ENCODE data around the gene ERMARD.

ERMARD gene

DNA sequence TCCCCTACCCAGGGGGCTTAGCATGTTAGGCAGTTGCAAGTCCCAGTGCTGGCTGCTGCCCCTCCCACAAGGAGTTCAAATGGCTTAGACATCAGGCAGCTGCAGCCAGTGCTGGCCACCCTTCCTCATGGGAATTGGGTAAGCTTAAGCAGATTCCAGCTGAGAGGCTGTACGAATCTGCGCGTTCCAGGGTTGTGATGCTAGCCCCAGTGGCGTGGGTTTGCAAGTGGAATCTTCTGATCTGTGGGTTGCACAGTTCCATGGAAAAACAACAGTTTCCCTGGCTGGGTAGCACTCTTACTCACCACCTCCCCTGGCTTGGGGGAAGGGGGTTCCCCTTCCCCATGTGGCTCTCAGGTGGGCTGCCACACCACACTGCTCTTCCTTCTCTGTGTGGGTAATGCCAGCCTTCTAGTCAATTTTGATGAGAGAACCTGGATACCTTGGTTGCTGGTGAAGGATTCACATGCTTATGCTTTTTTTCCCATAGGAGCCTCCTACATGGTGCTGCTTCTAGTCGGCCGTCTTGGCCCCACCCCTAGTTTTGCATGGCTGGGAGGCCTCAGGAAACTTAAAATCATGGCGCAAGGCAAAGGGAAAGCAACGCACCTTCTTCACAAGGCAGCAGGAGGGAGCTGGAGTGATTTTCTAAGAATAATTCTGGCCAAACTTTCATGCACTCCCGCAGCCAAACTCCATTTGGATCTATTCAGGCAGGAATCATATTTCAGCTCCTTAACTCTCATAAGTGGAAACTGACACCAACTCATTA, 13.0 kb upstream of the ERMARD start:
- DNase-seq (ENCODE audit: low spot score): no peak
- Histone ChIP-seq H3K27me3 (ENCODE audit: control insufficient read depth in 3 of 3, insufficient read depth in 3 of 3, low read depth in 1 of 3, low read length in 3 of 3) (no peaks in the 10 kb centered on the region), H3K4me3 (ENCODE audit: low read length in 2 of 2) (no peak overlapping the region), H3K18ac (ENCODE audit: low read length) (peak overlapping the region; percentile 57), H3K9me3 (replicated peaks in 1 of 2; ENCODE audit: control insufficient read depth in 2 of 2, insufficient read depth in 1 of 2, low read depth in 1 of 2, low read length in 2 of 2) (no peaks in the 10 kb centered on the region), H4K91ac (ENCODE audit: low read depth, low read length, poor library complexity) (no peak overlapping the region), H2BK12ac (ENCODE audit: low read length) (no peak overlapping the region), H3K23ac (ENCODE audit: low read depth, low read length, poor library complexity) (no peak overlapping the region), H3K4ac (ENCODE audit: low read length) (no peak overlapping the region), H2BK120ac (ENCODE audit: low read depth, low read length) (no peak overlapping the region), H3K79me1 (ENCODE audit: low read depth, low read length) (no peaks in the 10 kb centered on the region), H3K9ac (ENCODE audit: low read depth, low read length, poor library complexity) (no peak overlapping the region), H3K36me3 (replicated peaks in 1 of 2; ENCODE audit: control insufficient read depth in 2 of 2, insufficient read depth in 2 of 2, low read length in 2 of 2) (no peaks in the 10 kb centered on the region), H2BK15ac (ENCODE audit: low read length) (no peak overlapping the region), H2AK5ac (ENCODE audit: low read depth, low read length) (peak overlapping the region; percentile 26), H4K8ac (ENCODE audit: low read depth, low read length) (no peak overlapping the region), H3K4me2 (ENCODE audit: insufficient read depth, low read length, poor library complexity, severe bottlenecking) (no peak overlapping the region), H2BK5ac (ENCODE audit: low read length) (no peak overlapping the region), H3K27ac (replicated peaks; ENCODE audit: low read length) (no peak overlapping the region), H3K4me1 (ENCODE audit: control insufficient read depth in 2 of 2, insufficient read depth in 1 of 2, low read depth in 1 of 2, low read length in 2 of 2) (no peaks in the 10 kb centered on the region), H2AFZ (ENCODE audit: low read length) (no peak overlapping the region), H3K14ac (ENCODE audit: low read length) (no peak overlapping the region)
- WGBS, 2 donors (ENCODE audit: extremely low coverage in 2 of 2, insufficient read length in 2 of 2, insufficient replicate concordance in 1 of 2): no CpG with 5 or more reads among the region's 9 CpGs

- Histone ChIP-seq H3K9me3 (replicated peaks in 1 of 2; ENCODE audit: control insufficient read depth in 2 of 2, insufficient read depth in 1 of 2, low read depth in 1 of 2, low read length in 2 of 2) (no peaks in the 10 kb centered on the region), H3K4me1 (ENCODE audit: control insufficient read depth in 2 of 2, insufficient read depth in 1 of 2, low read depth in 1 of 2, low read length in 2 of 2) (no peaks in the 10 kb centered on the region), H3K36me3 (replicated peaks in 1 of 2; ENCODE audit: control insufficient read depth in 2 of 2, insufficient read depth in 2 of 2, low read length in 2 of 2) (no peaks in the 10 kb centered on the region), H2AFZ (ENCODE audit: low read length) (no peak overlapping the region), H2AK5ac (ENCODE audit: low read depth, low read length) (no peak overlapping the region), H3K79me1 (ENCODE audit: low read depth, low read length) (no peaks in the 10 kb centered on the region), H3K4ac (ENCODE audit: low read length) (no peak overlapping the region), H3K4me2 (ENCODE audit: insufficient read depth, low read length, poor library complexity, severe bottlenecking) (no peak overlapping the region), H2BK5ac (ENCODE audit: low read length) (no peak overlapping the region), H2BK12ac (ENCODE audit: low read length) (no peak overlapping the region), H3K4me3 (ENCODE audit: low read length in 2 of 2) (no peak overlapping the region), H3K23ac (ENCODE audit: low read depth, low read length, poor library complexity) (no peak overlapping the region), H3K27me3 (ENCODE audit: control insufficient read depth in 3 of 3, insufficient read depth in 3 of 3, low read depth in 1 of 3, low read length in 3 of 3) (no peaks in the 10 kb centered on the region), H2BK15ac (ENCODE audit: low read length) (no peak overlapping the region), H4K91ac (ENCODE audit: low read depth, low read length, poor library complexity) (no peak overlapping the region), H3K18ac (ENCODE audit: low read length) (no peak overlapping the region), H3K14ac (ENCODE audit: low read length) (no peak overlapping the region), H4K8ac (ENCODE audit: low read depth, low read length) (no peak overlapping the region), H3K9ac (ENCODE audit: low read depth, low read length, poor library complexity) (no peak overlapping the region), H2BK120ac (ENCODE audit: low read depth, low read length) (no peak overlapping the region), H3K27ac (replicated peaks; ENCODE audit: low read length) (no peak overlapping the region)
- no peak for DNase-seq (ENCODE audit: low spot score)
- no CpG with 5 or more reads among the region's 2 CpGs for WGBS, 2 donors (ENCODE audit: extremely low coverage in 2 of 2, insufficient read length in 2 of 2, insufficient replicate concordance in 1 of 2)
Measured at GRCh38 chr6:169738976-169739529, 12.4 kb upstream of the ERMARD start.

- Histone ChIP-seq H3K79me1 (ENCODE audit: low read depth, low read length) (no peaks in the 10 kb centered on the region), H2AFZ (ENCODE audit: low read length) (no peak overlapping the region), H3K27me3 (ENCODE audit: control insufficient read depth in 3 of 3, insufficient read depth in 3 of 3, low read depth in 1 of 3, low read length in 3 of 3) (no peaks in the 10 kb centered on the region), H2AK5ac (ENCODE audit: low read depth, low read length) (no peak overlapping the region), H2BK5ac (ENCODE audit: low read length) (no peak overlapping the region), H3K4me1 (ENCODE audit: control insufficient read depth in 2 of 2, insufficient read depth in 1 of 2, low read depth in 1 of 2, low read length in 2 of 2) (no peaks in the 10 kb centered on the region), H3K18ac (ENCODE audit: low read length) (no peak overlapping the region), H4K91ac (ENCODE audit: low read depth, low read length, poor library complexity) (no peak overlapping the region), H3K9ac (ENCODE audit: low read depth, low read length, poor library complexity) (no peak overlapping the region), H3K14ac (ENCODE audit: low read length) (no peak overlapping the region), H3K4ac (ENCODE audit: low read length) (no peak overlapping the region), H3K4me2 (ENCODE audit: insufficient read depth, low read length, poor library complexity, severe bottlenecking) (no peak overlapping the region), H3K36me3 (replicated peaks in 1 of 2; ENCODE audit: control insufficient read depth in 2 of 2, insufficient read depth in 2 of 2, low read length in 2 of 2) (no peaks in the 10 kb centered on the region), H3K4me3 (ENCODE audit: low read length in 2 of 2) (no peak overlapping the region), H3K23ac (ENCODE audit: low read depth, low read length, poor library complexity) (no peak overlapping the region), H2BK120ac (ENCODE audit: low read depth, low read length) (no peak overlapping the region), H3K27ac (replicated peaks; ENCODE audit: low read length) (no peak overlapping the region), H2BK15ac (ENCODE audit: low read length) (no peak overlapping the region), H4K8ac (ENCODE audit: low read depth, low read length) (no peak overlapping the region), H3K9me3 (replicated peaks in 1 of 2; ENCODE audit: control insufficient read depth in 2 of 2, insufficient read depth in 1 of 2, low read depth in 1 of 2, low read length in 2 of 2) (peaks cover 0 to 6% of the 10 kb centered on the region in 2 donors), H2BK12ac (ENCODE audit: low read length) (no peak overlapping the region)
- DNase-seq (ENCODE audit: low spot score): no peak
Measured at GRCh38 chr6:169741344-169741743, 10.1 kb upstream of the ERMARD start.

GRCh38 chr6:169745405-169745804, 6.0 kb upstream of the ERMARD start:
- WGBS, 2 donors (ENCODE audit: extremely low coverage in 2 of 2, insufficient read length in 2 of 2, insufficient replicate concordance in 1 of 2): no CpG with 5 or more reads among the region's 3 CpGs
- no peak for DNase-seq (ENCODE audit: low spot score)
- H3K9ac ChIP-seq (ENCODE audit: low read depth, low read length, poor library complexity): no peak overlapping the region
- no peaks in the 10 kb centered on the region for H3K27me3 ChIP-seq (ENCODE audit: control insufficient read depth in 3 of 3, insufficient read depth in 3 of 3, low read depth in 1 of 3, low read length in 3 of 3)
- peaks cover 0 to 3% of the 10 kb centered on the region in 2 donors for H3K4me1 ChIP-seq (ENCODE audit: control insufficient read depth in 2 of 2, insufficient read depth in 1 of 2, low read depth in 1 of 2, low read length in 2 of 2)
- H2AK5ac ChIP-seq (ENCODE audit: low read depth, low read length): no peak overlapping the region
- no peak overlapping the region for H3K14ac ChIP-seq (ENCODE audit: low read length)
- no peak overlapping the region for H3K4me3 ChIP-seq (ENCODE audit: low read length in 2 of 2)
- H3K9me3 ChIP-seq (replicated peaks in 1 of 2; ENCODE audit: control insufficient read depth in 2 of 2, insufficient read depth in 1 of 2, low read depth in 1 of 2, low read length in 2 of 2): peaks cover 0 to 14% of the 10 kb centered on the region in 2 donors
- H3K79me1 ChIP-seq (ENCODE audit: low read depth, low read length): no peaks in the 10 kb centered on the region
- peaks cover 0 to 13% of the 10 kb centered on the region in 2 donors for H3K36me3 ChIP-seq (replicated peaks in 1 of 2; ENCODE audit: control insufficient read depth in 2 of 2, insufficient read depth in 2 of 2, low read length in 2 of 2)
- no peak overlapping the region for H3K23ac ChIP-seq (ENCODE audit: low read depth, low read length, poor library complexity)
- no peak overlapping the region for H4K91ac ChIP-seq (ENCODE audit: low read depth, low read length, poor library complexity)
- H2BK5ac ChIP-seq (ENCODE audit: low read length): no peak overlapping the region
- no peak overlapping the region for H2BK15ac ChIP-seq (ENCODE audit: low read length)
- no peak overlapping the region for H3K27ac ChIP-seq (replicated peaks; ENCODE audit: low read length)
- H2BK120ac ChIP-seq (ENCODE audit: low read depth, low read length): no peak overlapping the region
- H3K4ac ChIP-seq (ENCODE audit: low read length): no peak overlapping the region
- H4K8ac ChIP-seq (ENCODE audit: low read depth, low read length): no peak overlapping the region
- H3K4me2 ChIP-seq (ENCODE audit: insufficient read depth, low read length, poor library complexity, severe bottlenecking): no peak overlapping the region
- H2BK12ac ChIP-seq (ENCODE audit: low read length): no peak overlapping the region
- no peak overlapping the region for H3K18ac ChIP-seq (ENCODE audit: low read length)
- no peak overlapping the region for H2AFZ ChIP-seq (ENCODE audit: low read length)
